HEK293 (cell line): Measurements from ENCODE around the gene TLCD2.

Experiments
- CTCF ChIP-seq: fragments of 450-650 bp; formaldehyde crosslinking; IDR thresholded peaks from 2 replicates; pipeline ENCODE4 v1.5.1; 2016; ENCODE audit warnings: missing biosample characterization, missing genetic modification characterization
- HOXC10 ChIP-seq: sonication (generic); formaldehyde crosslinking; IDR thresholded peaks from 2 replicates; pipeline ENCODE4 v1.8.1; 2023; ENCODE audit warnings: mild to moderate bottlenecking, missing genetic modification reagents
- MYNN ChIP-seq: fragments of 450-650 bp; formaldehyde crosslinking; IDR thresholded peaks from 2 replicates; pipeline ENCODE4 v1.5.1; 2016; ENCODE audit warnings: missing biosample characterization, missing genetic modification characterization, borderline replicate concordance
- PRDM1 ChIP-seq: fragments of 450-650 bp; formaldehyde crosslinking; IDR thresholded peaks from 2 replicates; pipeline ENCODE4; 2016; ENCODE audit warnings: missing biosample characterization, missing genetic modification characterization
- REST ChIP-seq: fragments of 450-650 bp; formaldehyde crosslinking; IDR thresholded peaks from 2 replicates; pipeline ENCODE4 v1.5.1; 2016; ENCODE audit warnings: missing biosample characterization, missing genetic modification characterization
- YY1 ChIP-seq: fragments of 450-650 bp; formaldehyde crosslinking; IDR thresholded peaks from 2 replicates; pipeline ENCODE4 v1.5.1; 2018; ENCODE audit warnings: missing biosample characterization, missing genetic modification characterization
- ZBTB49 ChIP-seq: fragments of 450-650 bp; formaldehyde crosslinking; IDR thresholded peaks from 2 replicates; pipeline ENCODE4 v1.5.1; 2016; ENCODE audit warnings: missing biosample characterization, missing genetic modification characterization, low read depth
- ZBTB7A ChIP-seq: fragments of 450-650 bp; formaldehyde crosslinking; IDR thresholded peaks from 2 replicates; pipeline ENCODE4 v1.5.1; 2016; ENCODE audit warnings: low read depth, missing biosample characterization, missing genetic modification characterization
- ZBTB8A ChIP-seq: fragments of 450-650 bp; formaldehyde crosslinking; IDR thresholded peaks from 2 replicates; pipeline ENCODE4 v1.5.1; 2016; ENCODE audit warnings: missing biosample characterization, missing genetic modification characterization
- ZNF112 ChIP-seq: fragments of 450-650 bp; formaldehyde crosslinking; IDR thresholded peaks from 2 replicates; pipeline ENCODE4 v1.5.0; 2017; ENCODE audit warnings: missing biosample characterization, missing genetic modification characterization

GRCh38 chr17:1697681-1698080 is 12.5 kb downstream of the TLCD2 start:
- TF ChIP-seq MYNN (tag by site-specific recombination), result no peak
- TF ChIP-seq CTCF, result no peak
- TF ChIP-seq ZBTB8A (tag by site-specific recombination), result no peak
- no peak for TF ChIP-seq YY1
- TF ChIP-seq ZNF112 (tag by site-specific recombination), result no peak
- TF ChIP-seq PRDM1 (tag by site-specific recombination), result no peak
- TF ChIP-seq REST (tag by site-specific recombination), result no peak
- TF ChIP-seq ZBTB7A (tag by site-specific recombination), result no peak
- no peak for TF ChIP-seq ZBTB49
- no peak for TF ChIP-seq HOXC10 (CRISPR knock-in tag)
